CD14-positive monocyte (primary cell): ENCODE results near the gene ADAMTS9. TPM values are rescaled to one million over a fixed set of nuclear protein-coding genes. Genes with fewer than 3 reads are reported as not detected.

Experiments used
- DNase-seq, 3 donors: peaks; one replicate each; pipeline ENCODE4 v3.0.0-alpha.2; 2011 to 2022
- H2AFZ ChIP-seq: 2 replicates; pipeline ENCODE4 v1.6.0; 2012; ENCODE audit warnings: mild to moderate bottlenecking, low read depth, low read length, inconsistent platforms; ENCODE audit not compliant: insufficient read depth, poor library complexity, severe bottlenecking
- H3K27ac ChIP-seq, 2 donors: 1 replicate in 1 of 2; 2 replicates in 1 of 2; pipeline ENCODE4 v1.5.1; 2012 to 2013; ENCODE audit warnings: low read length in 2 of 2, control low read depth in 1 of 2, inconsistent platforms in 1 of 2, low read depth in 1 of 2, mild to moderate bottlenecking in 1 of 2
- H3K27me3 ChIP-seq, 2 donors: one replicate each; pipeline versions ENCODE4 v1.6.0 to v1.6.1; 2011 to 2013; ENCODE audit warnings: low read length in 2 of 2; ENCODE audit not compliant: control insufficient read depth in 2 of 2, insufficient read depth in 2 of 2
- H3K36me3 ChIP-seq, 2 donors: replicated peaks in 1 of 2; 1 replicate in 1 of 2; 2 replicates in 1 of 2; pipeline versions ENCODE4 v1.5.1 to v1.6.1; 2012 to 2013; ENCODE audit warnings: low read length in 2 of 2, control low read depth in 1 of 2, inconsistent platforms in 1 of 2, mild to moderate bottlenecking in 1 of 2; ENCODE audit not compliant: insufficient read depth in 2 of 2, control insufficient read depth in 1 of 2
- H3K4me1 ChIP-seq, 2 donors: 1 replicate in 1 of 2; 2 replicates in 1 of 2; pipeline versions ENCODE4 v1.5.1 to v1.6.1; 2012 to 2013; ENCODE audit warnings: low read length in 2 of 2, control low read depth in 1 of 2, inconsistent platforms in 1 of 2, mild to moderate bottlenecking in 1 of 2, moderate library complexity in 1 of 2; ENCODE audit not compliant: insufficient read depth in 2 of 2, control insufficient read depth in 1 of 2
- H3K4me2 ChIP-seq: replicated peaks from 2 replicates; pipeline ENCODE3; 2012; ENCODE audit warnings: low read length, moderate library complexity, mild to moderate bottlenecking; ENCODE audit not compliant: poor library complexity, severe bottlenecking; ENCODE audit errors: extremely low read depth
- H3K4me3 ChIP-seq, 3 experiments: fragments of 200-600 bp in 1 of 3; sonication (generic) in 1 of 3; replicated peaks in 1 of 3; 1 replicate in 2 of 3; 2 replicates in 1 of 3; pipeline ENCODE4 v1.5.1; 2011 to 2013; ENCODE audit warnings: low read length in 3 of 3, mild to moderate bottlenecking in 3 of 3, control low read depth in 2 of 3, low read depth in 2 of 3, inconsistent platforms in 1 of 3, moderate library complexity in 1 of 3
- H3K79me2 ChIP-seq: 2 replicates; pipeline ENCODE4 v1.6.0; 2012; ENCODE audit warnings: mild to moderate bottlenecking, control low read depth, inconsistent platforms, low read length, moderate library complexity; ENCODE audit not compliant: insufficient read depth
- H3K9ac ChIP-seq: 2 replicates; pipeline ENCODE4 v1.6.0; 2017; ENCODE audit warnings: low read length, mild to moderate bottlenecking; ENCODE audit not compliant: insufficient read depth, poor library complexity, severe bottlenecking
- H3K9me3 ChIP-seq, 2 donors: replicated peaks in 1 of 2; 1 replicate in 1 of 2; 2 replicates in 1 of 2; pipeline versions ENCODE4 v1.5.1 to v1.6.1; 2012 to 2013; ENCODE audit warnings: low read length in 2 of 2, control low read depth in 1 of 2; ENCODE audit not compliant: control insufficient read depth in 1 of 2, insufficient read depth in 1 of 2
- H4K20me1 ChIP-seq: 2 replicates; pipeline ENCODE4 v1.6.0; 2012; ENCODE audit warnings: mild to moderate bottlenecking, low read length, control low read depth, moderate library complexity; ENCODE audit not compliant: insufficient read depth
- H3K27ac Mint-ChIP-seq, 7 donors: one replicate each; pipeline ENCODE4 v1.8.0; 2020; ENCODE audit warnings: mild to moderate bottlenecking in 7 of 7, mixed read lengths in 7 of 7, moderate library complexity in 6 of 7, inconsistent platforms in 2 of 7
- H3K27me3 Mint-ChIP-seq, 3 donors: one replicate each; pipeline ENCODE4 v1.8.0; 2021 to 2022; ENCODE audit warnings: low read depth in 3 of 3, mild to moderate bottlenecking in 3 of 3, mixed read lengths in 3 of 3, moderate library complexity in 3 of 3, inconsistent platforms in 1 of 3
- H3K36me3 Mint-ChIP-seq, 2 donors: one replicate each; pipeline ENCODE4 v1.8.0; 2020; ENCODE audit warnings: mixed read lengths in 2 of 2, inconsistent platforms in 1 of 2, mild to moderate bottlenecking in 1 of 2
- H3K4me1 Mint-ChIP-seq: one replicate; pipeline ENCODE4 v1.8.0; 2020; ENCODE audit warnings: mild to moderate bottlenecking, mixed read lengths
- H3K4me3 Mint-ChIP-seq, 2 donors: one replicate each; pipeline ENCODE4 v1.8.0; 2020; ENCODE audit warnings: mild to moderate bottlenecking in 2 of 2, mixed read lengths in 2 of 2, moderate library complexity in 1 of 2
- H3K9me3 Mint-ChIP-seq, 7 donors: one replicate each; pipeline ENCODE4 v1.8.0; 2020 to 2022; ENCODE audit warnings: mixed read lengths in 7 of 7, mild to moderate bottlenecking in 6 of 7, moderate library complexity in 6 of 7, inconsistent platforms in 2 of 7
- WGBS: methylation state at CpG from one replicate; pipeline ENCODE4 v1.1.5; 2013; ENCODE audit warnings: missing lambda C conversion rate; ENCODE audit not compliant: insufficient coverage; 5-methylcytosine and 5-hydroxymethylcytosine counted together
- intact Hi-C, 2 donors: fragments of 100-400 bp; cut with micrococcal nuclease; formaldehyde crosslinking; loops; one replicate each; pipeline versions ENCODE4 v1.15.0 to v1.15.1; 2023
- polyA plus RNA-seq, 3 donors: library from polyadenylated mRNA; depleted of rRNA in 1 of 3; unstranded in 2 of 3; stranded (reverse) in 1 of 3; fragments of 300-500 nt in 2 of 3; fragments of >200 nt in 1 of 3; fragmentation: Illumina TruSeq in 2 of 3; gene quantifications; 1 replicate in 2 of 3; 2 replicates in 1 of 3; pipeline ENCODE4 v1.2.3, GENCODE V29; 2012 to 2021
- TF ChIP-seq, protein P1 (sequence below): fragments of 200-600 bp; IDR thresholded peaks from one replicate; pipeline ENCODE4 v1.8.0; 2022; ENCODE audit warnings: antibody characterized with exemption, mild to moderate bottlenecking

The ADAMTS9 gene
- polyA plus RNA-seq, 3 donors, result not detected

DNA sequence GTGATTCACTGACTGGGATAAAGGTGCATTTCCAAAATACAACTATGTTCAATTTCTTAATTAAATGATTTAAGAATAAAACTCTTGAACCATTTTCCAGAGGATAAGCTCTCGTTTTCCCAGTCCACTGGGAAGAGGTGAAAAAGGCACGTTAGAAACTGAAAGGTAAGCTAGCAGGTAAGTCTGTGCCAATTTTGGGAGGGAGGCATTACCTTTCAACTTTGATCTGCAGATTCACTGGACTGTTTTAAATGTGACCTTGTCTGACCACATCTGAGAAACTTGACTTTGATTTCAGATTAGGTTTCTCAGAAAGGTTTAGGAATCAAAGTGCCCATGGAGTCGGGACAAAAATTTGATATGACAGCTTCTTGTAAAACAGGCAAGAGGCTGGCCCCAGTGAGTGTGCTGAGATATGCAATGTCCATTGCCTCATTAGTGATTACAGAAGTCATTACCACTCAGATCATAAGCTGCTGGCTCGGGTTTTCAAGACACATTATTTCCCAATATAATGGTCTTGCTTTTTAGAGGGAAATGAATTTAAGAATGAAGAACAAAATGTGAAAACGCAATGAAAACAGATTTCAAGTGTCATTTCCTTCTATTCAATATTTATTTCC lies 118.8 kb downstream of the ADAMTS9 start:
- H3K9me3 ChIP-seq, result no peaks in the 10 kb centered on the region
- Mint-ChIP-seq H3K27ac (no peak overlapping the region), H3K27me3 (no peaks in the 10 kb centered on the region), H3K36me3 (no peaks in the 10 kb centered on the region), H3K9me3 (peaks cover 0 to 5% (median 3%) of the 10 kb centered on the region in 7 donors), H3K4me3 (no peak overlapping the region), H3K4me1 (no peaks in the 10 kb centered on the region)
- H3K79me2 ChIP-seq, result no peaks in the 10 kb centered on the region
- TF ChIP-seq, protein P1, sequence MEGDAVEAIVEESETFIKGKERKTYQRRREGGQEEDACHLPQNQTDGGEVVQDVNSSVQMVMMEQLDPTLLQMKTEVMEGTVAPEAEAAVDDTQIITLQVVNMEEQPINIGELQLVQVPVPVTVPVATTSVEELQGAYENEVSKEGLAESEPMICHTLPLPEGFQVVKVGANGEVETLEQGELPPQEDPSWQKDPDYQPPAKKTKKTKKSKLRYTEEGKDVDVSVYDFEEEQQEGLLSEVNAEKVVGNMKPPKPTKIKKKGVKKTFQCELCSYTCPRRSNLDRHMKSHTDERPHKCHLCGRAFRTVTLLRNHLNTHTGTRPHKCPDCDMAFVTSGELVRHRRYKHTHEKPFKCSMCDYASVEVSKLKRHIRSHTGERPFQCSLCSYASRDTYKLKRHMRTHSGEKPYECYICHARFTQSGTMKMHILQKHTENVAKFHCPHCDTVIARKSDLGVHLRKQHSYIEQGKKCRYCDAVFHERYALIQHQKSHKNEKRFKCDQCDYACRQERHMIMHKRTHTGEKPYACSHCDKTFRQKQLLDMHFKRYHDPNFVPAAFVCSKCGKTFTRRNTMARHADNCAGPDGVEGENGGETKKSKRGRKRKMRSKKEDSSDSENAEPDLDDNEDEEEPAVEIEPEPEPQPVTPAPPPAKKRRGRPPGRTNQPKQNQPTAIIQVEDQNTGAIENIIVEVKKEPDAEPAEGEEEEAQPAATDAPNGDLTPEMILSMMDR, result no peak
- no peak overlapping the region for H3K4me2 ChIP-seq
- no peaks in the 10 kb centered on the region for H3K36me3 ChIP-seq
- H3K9ac ChIP-seq, result no peak overlapping the region
- H2AFZ ChIP-seq, result no peak overlapping the region
- no peak for DNase-seq
- no peak overlapping the region for H3K4me3 ChIP-seq
- H3K27ac ChIP-seq, result no peak overlapping the region
- no peaks in the 10 kb centered on the region for H4K20me1 ChIP-seq
- no peaks in the 10 kb centered on the region for H3K27me3 ChIP-seq
- intact Hi-C loops, result no loop called here
- no peaks in the 10 kb centered on the region for H3K4me1 ChIP-seq
- WGBS, result 83% methylated on average over 1 of the region's 5 CpGs

DNA sequence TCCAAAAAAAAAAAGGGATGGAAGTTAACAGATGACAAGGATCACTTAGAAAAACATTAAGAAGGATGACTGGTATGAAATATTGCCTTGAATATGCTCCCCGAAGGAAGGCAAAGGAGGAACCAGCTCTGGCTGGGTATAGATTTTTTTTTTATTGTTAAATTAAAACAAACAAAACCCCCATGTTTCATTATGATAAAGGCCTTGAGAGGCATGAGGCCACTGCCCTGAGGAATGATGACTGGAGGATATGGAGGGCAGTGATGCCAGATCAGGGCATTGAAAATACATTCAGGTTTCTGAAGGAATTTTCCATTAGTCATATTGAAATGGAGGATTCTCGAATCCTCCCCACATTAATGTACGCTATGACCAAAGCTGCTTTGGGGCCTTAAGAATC lies 120.9 kb downstream of the ADAMTS9 start:
- Histone ChIP-seq H3K27me3 (no peaks in the 10 kb centered on the region), H3K9me3 (no peaks in the 10 kb centered on the region), H3K36me3 (no peaks in the 10 kb centered on the region), H2AFZ (no peak overlapping the region), H3K9ac (no peak overlapping the region), H3K4me1 (no peaks in the 10 kb centered on the region), H3K79me2 (no peaks in the 10 kb centered on the region), H3K4me2 (no peak overlapping the region), H4K20me1 (no peaks in the 10 kb centered on the region), H3K4me3 (no peak overlapping the region), H3K27ac (no peak overlapping the region)
- H3K9me3 Mint-ChIP-seq, result peaks cover 0 to 2% (median 0%) of the 10 kb centered on the region in 7 donors
- WGBS, result 100% methylated on average over 1 of the region's 3 CpGs
- H3K36me3 Mint-ChIP-seq, result no peaks in the 10 kb centered on the region
- H3K27ac Mint-ChIP-seq, result no peak overlapping the region
- TF ChIP-seq, protein P1, result no peak
- intact Hi-C loops, result no loop called here
- H3K4me3 Mint-ChIP-seq, result no peak overlapping the region
- no peak for DNase-seq
- no peaks in the 10 kb centered on the region for H3K27me3 Mint-ChIP-seq
- no peaks in the 10 kb centered on the region for H3K4me1 Mint-ChIP-seq
